CD4-positive, alpha-beta T cell treated with Interleukin-12 subunit alpha and Interleukin-12 subunit beta, for 1 hour (primary cell): ENCODE results near the gene JPT1.
"Not testable (repeated sequence)": the region's sequence is repeated elsewhere in the genome, so short reads cannot be mapped to it uniquely, and the experiment has no call there.

ENCODE experiments used
- DNase-seq: peaks from one replicate; pipeline ENCODE4 v3.0.0-alpha.2; 2020

JPT1 gene

DNA sequence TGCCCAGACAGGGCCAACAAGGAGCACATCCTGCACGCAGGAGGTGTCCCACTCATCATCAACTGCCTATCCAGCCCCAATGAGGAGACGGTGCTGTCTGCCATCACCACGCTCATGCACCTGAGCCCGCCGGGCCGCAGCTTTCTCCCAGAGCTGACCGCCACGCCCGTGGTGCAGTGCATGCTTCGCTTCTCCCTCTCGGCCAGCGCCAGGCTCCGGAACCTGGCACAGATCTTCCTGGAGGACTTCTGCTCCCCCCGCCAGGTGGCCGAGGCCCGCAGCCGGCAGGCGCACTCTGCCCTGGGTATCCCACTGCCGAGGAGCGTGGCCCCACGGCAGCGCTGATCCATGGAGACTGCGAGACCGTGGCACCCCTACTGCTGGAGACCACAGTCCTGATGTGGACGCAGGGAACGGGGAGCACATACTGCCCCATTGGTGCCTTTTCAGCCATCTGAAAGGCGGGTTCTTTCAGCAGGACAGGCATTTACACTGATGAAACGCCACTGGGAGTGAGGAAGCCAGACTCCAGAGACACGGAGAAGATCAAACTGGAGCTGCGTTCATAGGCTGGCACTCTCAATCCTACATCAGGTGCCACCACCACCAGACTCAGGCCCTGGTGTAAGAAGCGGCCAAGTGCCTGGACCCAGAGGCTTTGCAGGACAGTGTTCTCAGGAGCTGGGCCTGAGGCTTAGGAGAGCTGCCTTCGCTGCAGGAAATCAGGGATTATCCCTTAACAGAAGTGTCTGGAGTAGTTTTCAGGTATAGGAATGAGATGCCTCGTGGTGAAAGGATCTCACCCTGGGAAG, 25.4 kb downstream of the JPT1 start:
- DNase-seq, result no peak

DNA sequence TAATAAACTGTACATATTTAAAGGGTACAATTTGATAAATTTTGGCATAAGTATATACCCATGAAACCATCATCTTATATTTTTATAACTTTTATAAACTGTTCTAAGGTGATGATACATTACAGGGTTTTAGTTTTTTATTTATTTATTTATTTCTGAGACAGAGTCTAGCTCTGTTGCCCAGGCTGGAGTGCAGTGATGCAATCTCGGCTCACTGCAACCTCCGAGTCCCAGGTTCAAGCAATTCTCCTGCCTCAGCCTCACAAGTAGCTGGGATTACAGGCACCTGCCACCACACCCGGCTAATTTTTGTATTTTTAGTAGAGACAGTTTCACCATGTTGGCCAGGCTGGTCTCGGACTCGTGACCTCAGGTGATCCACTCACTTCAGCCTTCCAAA, 26.4 kb downstream of the JPT1 start:
- DNase-seq, result not testable (repeated sequence)

DNA sequence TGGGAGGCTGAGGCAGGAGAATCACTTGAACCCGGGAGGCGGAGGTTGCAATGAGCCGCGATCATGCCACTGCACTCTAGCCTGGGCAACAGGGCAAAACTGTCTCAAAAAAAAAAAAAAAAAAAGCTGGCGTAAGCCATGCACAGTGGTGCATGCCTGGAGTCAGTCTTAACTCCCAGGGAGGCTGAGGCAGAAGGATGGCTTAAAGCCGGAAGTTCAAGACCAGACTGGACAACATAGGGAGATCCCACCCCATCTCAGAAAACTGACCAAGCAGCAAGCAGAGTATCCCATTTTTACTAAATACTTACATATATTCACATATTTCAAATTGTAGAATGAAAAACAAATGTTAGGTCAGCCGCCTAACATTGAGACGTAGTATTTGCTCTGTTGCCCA, 27.4 kb downstream of the JPT1 start:
- no peak for DNase-seq

DNA sequence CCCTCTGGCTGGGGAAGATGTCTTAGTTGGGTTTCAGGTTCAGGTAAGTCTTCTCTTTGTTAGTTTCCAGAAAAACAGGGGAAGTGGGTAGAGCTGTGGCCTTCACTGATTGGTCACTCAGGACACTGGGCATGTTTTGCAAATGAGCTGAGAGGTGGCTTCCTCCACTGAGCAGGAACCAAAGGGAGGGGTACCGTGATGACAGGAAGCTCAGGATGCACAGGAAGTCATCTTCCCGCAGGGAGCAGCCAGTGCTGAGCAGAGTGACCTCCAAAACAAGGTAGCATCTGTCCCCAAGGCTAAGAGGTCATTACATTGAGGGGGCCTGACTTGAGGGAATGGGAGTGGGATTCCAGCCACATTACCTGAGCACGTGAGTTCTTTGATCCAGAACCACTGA, 28.3 kb downstream of the JPT1 start:
- DNase-seq, result no peak

DNA sequence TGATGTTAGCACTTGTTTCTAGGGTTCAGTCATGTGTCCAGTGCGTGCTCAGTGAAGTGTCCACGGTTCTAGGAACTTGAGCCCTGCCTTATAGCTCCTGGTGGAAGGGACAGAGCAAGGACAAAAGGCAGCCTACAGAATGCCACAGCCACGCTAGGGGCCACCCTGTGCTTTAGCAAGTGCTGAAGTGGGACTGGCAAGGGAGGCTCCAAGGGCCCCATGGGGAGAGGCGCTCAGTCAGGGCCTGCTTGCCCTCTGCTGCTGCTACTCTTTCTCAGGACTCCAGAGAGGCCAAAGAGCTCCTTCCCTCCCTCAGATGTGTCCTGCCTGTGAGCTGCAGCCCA, 29.5 kb downstream of the JPT1 start:
- no peak for DNase-seq

DNA sequence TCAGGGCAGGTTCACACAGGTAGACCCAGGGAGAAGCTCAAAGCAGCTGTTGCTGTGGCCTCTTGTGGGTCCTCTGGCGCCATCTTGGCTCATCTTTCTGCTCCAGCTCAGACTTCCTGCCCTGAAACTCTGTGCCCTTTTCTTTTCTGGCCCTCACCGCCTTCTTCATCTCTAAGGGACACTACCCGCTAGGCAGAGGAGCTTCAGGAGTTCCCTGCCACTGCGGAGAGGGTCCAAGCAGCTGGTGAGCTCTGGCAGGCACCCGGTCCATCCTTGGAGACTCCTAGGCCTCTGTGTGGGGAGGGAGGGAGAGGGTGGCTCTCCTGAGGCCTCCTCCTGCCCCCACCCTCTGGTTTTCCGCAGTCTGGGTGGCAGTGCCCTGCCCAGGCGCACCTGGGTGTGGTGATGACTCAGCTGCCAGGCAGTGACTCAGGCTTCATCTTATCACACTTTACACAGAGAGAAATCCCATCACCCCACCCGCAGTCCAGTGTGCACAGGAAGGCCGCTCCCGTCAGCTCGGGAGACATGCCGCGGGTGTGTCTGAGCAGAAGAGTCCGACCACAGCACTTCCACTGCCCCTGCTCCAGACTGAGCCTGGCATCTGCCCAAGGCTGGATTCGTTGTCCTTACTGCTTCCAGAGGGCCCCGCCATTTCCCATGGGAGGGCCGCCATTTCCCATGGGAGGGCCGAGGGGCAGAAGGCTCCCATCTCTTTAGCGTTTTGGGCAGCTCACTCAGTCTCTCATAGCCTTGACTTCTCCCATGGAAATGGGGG, 30.1 kb downstream of the JPT1 start:
- peak; percentile 49 for DNase-seq

DNA sequence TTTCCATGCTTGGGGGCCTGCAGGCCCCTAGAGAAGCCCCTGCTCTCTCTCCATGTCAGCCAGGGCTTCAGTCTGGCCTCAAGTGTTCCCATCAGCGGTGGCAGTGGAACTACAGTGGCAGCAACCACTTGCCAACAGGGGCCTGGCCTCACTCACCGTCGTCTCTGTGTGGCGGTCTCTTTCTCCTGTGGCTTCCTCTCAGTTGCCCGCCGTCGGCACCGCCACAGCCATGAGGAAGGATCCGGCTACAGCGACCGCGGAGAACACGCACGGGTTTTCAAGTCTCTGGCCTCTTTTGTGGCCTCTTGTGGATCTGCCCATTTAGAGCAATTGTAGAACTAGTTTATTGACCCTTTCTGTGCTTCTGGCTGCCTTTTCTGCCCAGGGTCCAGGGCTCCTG, 36.0 kb downstream of the JPT1 start:
- no peak for DNase-seq

DNA sequence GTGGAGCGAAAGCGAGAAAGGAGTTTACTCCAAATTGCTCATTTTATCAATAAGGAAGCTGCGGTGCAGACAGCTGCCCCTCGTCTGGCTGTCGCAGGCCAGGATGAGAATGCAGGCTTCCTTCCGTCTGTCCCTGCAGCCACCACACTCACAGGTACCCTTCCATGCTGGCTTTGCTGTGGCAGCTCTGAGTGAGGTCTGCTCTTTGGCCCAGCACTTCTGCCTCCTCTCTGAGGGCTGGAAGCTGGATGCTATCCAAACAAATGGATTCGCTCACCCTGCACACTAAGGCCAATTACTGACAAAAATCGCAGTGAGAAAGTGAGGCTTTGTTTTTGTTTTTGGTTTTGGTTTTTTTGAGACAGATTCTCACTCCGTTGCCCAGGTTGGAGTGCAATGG, 37.6 kb downstream of the JPT1 start:
- DNase-seq, result no peak

DNA sequence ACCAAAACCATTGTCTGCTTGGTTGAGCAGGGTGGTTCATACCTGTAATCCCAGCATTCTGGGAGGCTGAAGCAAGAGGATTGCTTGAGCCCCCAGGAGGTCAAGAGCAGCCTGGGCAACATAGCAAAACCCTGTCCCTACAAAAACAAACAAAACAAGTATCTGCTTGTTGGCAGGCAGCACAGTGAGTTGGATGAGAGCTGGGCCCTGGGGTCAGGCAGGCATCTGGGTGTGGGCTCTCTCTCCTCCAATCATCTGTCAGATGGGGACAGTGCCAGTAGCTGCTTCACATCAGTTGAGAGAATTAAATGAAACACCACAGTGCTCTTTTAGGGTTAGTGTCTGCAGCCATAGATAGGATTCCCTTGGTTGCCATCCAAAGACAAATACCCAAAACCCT, 38.8 kb downstream of the JPT1 start:
- DNase-seq, result no peak

DNA sequence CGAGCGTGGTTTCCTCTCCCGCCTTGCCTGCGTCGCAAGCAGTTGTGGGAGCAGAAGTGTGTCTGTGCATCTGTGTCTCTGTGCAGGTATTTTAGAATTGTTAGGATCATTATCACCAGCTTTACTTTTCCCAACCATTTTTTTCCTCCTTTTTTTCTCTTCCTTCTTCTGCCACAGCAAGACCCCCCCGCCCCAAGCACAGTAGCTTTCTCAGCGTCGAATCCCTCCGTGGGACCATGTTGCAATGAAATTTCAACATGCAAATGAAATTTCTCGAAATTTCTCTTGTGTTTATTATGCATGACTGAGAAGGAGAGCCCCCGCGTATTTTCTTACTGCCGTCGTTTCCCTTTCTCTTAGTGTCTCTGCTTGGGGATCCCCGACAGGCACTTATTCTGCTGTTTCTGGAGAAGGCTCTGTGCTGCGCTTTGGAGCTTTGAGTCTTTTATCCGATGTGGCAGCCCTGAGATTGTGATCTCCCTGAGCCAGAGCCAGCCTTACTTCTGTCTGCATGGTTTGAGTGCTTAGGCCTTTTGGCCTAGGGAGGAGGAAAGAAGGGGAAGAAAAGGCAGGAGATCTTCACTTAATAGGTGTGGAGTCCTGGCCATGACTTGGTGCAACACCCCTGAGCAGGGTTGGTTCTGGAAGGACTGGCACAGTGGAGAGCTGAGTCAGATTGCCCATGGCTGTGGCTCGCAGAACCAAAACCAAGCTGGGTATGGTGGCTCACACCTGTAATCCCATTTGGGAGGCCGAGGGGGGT, 39.6 kb downstream of the JPT1 start:
- no peak for DNase-seq

DNA sequence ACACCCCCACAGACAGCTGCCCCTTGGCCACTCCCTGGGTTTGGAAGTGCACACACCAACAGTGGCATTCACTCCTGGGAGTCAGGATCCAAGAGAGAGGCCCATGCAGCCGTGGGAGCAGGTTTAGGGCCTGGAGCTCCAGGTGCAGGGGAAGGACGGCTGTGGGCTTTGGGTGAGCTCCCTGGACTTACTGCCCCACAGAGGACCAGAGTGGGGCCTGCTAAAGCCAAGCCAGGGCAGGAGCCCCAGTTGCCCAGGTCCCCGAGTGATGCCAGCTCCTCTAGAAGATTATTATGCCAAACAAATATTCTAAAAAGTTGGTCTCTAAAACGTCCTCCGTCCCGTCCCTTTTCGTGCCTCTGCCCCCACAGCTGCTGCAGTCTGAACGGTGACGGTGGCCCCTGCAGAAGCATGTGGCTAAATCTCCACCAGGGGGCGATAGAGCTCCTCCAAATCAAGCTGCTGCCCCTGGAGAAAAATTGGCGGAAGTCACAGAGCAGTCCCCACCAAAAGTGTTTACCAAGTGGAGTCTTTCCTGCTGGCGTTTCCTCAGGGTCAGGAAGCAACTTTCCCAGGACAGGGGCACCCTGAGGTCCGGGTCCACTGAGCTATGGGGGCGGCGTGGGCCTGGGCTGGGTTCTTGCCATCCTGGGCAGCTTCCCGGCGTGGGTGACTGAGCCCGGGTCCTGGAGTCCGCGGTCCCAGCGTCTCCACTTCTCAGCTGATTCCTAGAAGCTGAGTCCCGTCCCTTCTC, 40.3 kb downstream of the JPT1 start:
- DNase-seq, result peak; percentile 93

DNA sequence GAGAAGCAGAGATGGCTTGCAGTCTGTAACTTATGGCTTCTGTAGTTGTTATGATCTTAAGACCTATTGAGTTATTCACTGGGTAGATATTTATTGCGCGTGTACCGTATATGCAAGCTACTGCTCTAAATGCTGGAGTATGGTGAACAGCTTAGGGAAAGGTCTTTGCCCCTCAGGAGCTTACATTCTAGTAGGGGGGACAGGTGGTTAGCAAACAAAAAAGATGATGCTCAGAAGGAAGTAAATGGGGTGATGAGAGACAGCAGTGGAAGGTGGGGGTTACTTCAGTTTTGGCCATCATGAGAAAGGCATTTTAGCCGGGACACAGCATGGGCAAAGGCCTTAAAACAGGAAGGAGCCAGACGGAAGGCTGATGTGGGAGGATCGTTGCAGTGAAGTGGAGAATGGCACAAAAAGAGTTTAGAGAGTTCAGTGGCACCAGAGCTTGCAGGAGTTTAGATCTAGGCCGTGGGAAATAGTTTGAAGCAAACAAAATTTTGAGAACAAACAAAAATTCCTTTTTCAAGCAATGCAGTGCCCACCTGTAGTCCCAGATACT, 42.5 kb downstream of the JPT1 start:
- DNase-seq, result no peak

DNA sequence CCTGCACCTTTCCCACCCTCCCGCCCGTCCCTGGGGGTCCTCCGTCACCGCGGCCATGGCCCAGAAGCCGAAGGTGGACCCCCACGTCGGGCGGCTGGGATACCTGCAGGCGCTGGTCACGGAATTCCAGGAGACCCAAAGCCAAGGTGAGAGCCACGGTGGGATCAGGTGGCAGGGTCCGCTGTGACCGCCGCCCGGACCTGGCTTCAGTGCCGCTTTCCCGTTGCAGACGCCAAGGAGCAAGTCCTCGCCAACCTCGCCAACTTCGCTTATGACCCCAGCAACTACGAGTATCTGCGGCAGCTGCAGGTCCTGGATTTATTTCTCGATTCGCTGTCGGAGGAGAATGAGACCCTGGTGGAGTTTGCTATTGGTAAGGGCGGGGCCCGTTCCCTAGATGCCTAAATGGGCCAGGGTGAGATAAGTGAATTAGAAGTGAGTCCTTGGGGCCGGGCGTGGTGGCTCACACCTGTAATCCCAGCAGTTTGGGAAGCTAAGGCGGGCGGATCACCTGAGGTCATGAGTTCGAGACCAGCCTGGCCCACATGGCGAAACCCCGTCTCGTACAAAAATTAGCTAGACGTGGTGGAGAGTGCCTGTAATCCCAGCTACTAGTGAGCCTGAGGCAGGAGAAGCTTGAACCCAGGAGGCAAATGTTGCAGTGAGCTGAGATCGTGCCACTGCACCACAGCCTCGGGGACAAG, 43.9 kb downstream of the JPT1 start:
- no peak for DNase-seq

DNA sequence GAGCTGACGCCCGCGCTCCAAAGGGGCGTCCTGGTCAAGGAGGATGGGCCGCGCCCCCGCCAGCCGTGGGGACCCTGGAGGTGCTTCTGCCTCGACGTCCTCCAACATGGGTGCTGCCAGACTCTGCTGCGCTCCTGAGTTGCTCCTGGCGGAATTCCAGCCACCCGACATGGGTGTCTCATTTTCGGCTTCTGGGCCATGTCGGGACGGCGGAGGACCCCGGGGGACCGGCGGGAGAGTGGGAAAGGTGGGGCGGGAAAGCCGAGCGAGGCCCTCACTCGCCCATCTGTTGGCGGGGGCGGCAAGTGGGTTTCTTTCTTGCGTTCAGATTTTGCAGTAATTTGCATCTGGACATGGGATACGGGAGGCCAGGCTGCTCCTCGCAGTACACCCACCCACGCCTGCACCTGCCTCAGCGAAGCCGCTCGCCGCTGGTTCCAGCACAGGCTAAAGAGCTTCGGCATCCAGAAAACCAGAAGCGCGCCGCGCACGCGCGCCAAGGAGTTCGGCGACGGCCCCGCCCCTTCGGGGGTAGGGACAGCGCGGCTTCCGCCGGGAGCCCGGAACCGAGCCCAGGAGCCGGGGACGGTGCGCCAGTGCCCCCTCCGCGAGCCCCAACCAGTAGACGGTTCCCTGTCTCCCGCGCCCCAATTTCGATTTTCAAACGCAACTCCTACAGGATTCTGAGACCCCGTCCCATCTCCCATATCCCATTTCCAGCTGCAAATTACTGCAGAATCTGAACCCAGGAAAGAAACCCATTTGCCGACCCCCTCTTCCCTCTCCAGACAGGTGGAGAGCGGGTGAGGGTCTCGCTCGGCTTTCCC, 44.7 kb downstream of the JPT1 start, which contains the start of gene ARMC7:
Gene ARMC7 (plus strand): TSS at position 563 of the 827 bp plus-strand sequence. CDS start 320 bp downstream, outside the sequence.
- DNase-seq, result peak; percentile 92

DNA sequence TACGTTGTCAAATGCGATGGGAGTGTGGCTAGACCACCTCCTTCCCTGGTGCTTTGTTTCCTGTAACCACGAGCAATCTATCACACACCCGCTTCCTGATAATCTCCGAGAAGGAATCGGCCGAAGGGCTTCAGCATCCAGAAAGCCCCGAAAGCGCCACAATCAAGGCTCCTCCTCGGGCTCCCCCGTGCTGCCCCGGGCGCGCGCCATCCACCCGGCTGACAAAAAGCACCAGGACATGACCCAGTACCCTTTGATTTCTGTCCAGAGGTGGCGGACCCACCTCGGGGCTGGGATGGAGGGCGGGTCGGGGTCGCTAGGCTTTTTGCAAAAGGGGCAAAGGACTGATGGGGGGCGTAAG, 45.3 kb downstream of the JPT1 start:
- no peak for DNase-seq

DNA sequence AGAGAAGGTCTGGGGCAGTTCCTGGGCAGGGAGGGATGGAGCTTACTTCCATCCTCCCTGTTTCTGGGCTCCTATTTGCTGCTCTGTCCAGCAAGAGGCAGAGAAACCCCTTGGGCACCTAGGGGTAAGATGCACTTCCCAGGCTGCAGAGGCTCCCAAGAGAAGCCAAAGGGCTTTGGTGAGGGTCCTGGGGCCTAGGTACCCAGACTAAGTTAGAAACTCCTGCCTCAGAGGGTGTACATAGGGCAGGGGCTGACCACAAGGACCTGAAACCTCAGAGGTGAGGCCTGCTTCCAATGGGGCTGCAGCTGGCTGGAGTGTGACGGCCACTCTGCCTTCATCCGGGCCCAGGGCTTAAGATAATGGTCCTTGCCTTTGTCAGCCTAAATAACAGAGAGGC, 46.1 kb downstream of the JPT1 start:
- no peak for DNase-seq

DNA sequence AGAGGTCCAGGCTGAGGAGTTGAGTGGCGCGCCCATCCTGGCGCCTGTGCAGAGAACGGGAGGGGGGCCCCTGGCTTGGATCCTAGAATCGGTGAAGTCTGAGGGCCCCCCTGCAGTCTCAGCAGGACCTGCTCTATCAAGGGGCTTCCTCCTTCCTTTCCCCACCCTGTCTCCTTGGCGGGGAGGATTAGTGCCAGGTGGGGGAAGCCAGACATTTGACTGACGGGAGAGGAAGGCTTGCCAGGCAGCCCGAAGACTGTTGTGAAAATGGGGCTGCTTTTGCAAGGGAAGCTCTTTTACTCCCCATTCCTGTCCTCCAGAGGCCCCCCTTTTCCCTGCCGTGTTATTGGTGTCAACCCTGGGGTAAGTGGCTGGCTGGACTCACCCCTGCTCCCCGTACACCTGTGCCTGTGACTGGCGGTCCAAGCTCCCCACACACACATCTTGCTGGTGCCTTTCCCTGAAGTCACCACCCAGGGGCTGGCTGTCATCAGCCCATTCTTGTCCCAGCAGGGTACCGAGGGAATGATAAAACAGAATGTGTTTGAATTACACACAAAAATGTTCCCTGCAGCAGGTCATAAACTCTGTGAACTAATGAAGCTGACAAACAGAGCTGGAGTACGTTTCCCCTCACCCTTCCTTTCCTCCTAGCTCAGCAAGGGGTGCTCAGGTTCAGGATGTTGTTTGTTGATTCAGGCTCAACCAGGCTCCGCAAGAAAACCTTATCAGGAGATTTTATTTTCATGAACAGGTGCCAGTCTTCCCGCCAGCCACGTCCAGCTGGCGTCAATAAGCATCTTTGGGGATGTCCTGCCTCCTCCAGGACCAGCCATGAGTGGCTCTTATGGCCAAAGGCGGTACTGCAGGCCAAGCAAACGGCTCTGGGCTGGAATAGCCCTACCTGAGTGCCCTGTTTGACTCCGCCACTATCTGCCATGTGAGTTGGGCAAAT, 48.9 kb downstream of the JPT1 start:
- DNase-seq, result no peak

DNA sequence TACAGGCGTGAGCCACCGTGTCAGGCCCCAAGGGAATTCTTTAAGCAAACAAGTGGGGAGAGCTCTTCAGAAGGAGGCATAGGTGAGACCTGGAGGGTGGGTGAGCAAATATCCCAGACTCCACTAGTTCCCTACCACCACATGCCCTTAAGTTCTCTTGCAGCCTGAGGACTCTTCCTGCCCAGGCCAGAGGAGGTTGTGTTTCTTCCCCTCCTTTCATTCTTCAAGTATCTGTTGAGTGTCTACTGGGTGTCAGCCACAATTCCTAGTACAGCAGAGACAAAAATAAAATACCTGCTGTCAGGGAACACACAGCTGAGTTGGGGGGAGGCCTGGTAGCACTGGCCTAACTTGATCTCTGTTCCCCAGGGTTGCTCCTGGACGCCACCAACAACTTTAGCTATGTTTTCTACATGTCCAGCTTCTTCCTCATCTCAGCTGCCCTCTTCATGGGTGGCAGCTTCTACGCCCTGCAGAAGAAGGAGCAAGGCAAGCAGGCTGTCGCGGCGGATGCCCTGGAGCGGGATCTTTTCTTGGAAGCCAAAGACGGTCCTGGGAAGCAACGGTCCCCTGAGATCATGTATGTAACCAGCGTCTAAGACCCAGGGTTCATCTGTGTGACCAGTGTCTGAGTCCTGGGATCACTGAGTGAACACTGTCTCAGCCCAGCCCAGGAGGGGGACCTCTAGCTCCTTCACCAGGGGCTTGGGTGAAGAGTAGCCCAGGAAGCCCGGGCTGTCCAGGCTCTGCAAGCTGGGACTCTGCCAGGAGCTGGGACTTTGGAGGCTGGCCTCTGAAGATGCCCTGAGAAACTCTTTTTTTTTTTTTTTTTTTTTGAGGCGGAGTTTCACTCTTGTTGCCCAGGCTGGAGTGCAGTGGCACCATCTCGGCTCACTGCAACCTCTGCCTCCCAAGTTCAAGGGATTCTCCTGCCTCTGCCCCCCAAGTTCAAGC, 50.4 kb downstream of the JPT1 start:
- DNase-seq, result no peak

DNA sequence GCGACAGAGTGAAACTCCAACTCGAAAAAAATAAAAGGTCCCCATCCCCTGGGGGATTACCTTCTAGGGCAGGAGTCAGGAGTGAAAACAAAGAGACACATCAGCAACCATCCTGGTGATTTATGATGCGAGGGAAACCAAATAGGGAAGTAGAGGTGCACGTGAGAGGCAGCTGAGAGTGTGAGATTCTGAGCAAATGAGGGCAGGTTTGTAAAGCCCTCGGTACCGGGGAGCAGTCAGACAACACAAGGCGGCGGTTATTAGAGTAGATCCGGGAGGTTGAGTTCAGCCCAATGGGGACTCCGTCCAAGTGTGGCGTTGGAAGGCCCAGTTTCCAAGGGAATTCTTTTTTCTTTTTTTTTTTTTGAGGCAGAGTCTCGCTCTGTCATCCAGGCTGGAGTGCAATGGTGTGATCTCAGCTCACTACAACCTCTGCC, 51.9 kb downstream of the JPT1 start:
- DNase-seq, result no peak
